Hematopoietic multipotent progenitor cell treated with erythropoietin and hydrocortisone succinate and interleukin-3 and kit ligand, for 6 days (in vitro differentiated cells): Measurements from ENCODE around the gene PYGB.
A peak's percentile ranks its signal among the peaks of the same experiment; 100 is the strongest.

Experiments
- DNase-seq: peaks from one replicate; pipeline ENCODE4 v3.0.0-alpha.2; 2015

PYGB gene

GRCh38 chr20:25247956-25248785, at the start of gene PYGB:
TSS of gene PYGB (plus strand) at chr20:25248085. CDS start at chr20:25248179, 94 bp downstream.
- DNase-seq, result peak; percentile 78

- no peak for DNase-seq
These were observed 49.1 kb upstream of the PYGB start for GRCh38 chr20:25198663-25199383.

- no peak for DNase-seq
These were observed 48.2 kb upstream of the PYGB start for GRCh38 chr20:25199473-25200260.

- no peak for DNase-seq
These were observed 44.8 kb upstream of the PYGB start for GRCh38 chr20:25203089-25203488.

GRCh38 chr20:25203871-25204320, 44.0 kb upstream of the PYGB start:
- DNase-seq, result no peak

GRCh38 chr20:25204550-25205276, 43.2 kb upstream of the PYGB start:
- no peak for DNase-seq

- no peak for DNase-seq
These were observed 42.4 kb upstream of the PYGB start for GRCh38 chr20:25205277-25206062.

- no peak for DNase-seq
These were observed 41.9 kb upstream of the PYGB start for GRCh38 chr20:25206063-25206403.

- no peak for DNase-seq
These were observed 41.3 kb upstream of the PYGB start for GRCh38 chr20:25206548-25206947.

- no peak for DNase-seq
These were observed 40.5 kb upstream of the PYGB start for GRCh38 chr20:25207149-25207959.

- DNase-seq, result no peak
These were observed 39.8 kb upstream of the PYGB start for GRCh38 chr20:25207960-25208534.

- DNase-seq, result no peak
These were observed 38.5 kb upstream of the PYGB start for GRCh38 chr20:25209400-25209799.

- no peak for DNase-seq
These were observed 38.0 kb upstream of the PYGB start for GRCh38 chr20:25209911-25210310.

GRCh38 chr20:25211273-25211672, 36.6 kb upstream of the PYGB start:
- no peak for DNase-seq

GRCh38 chr20:25212242-25212641, 35.6 kb upstream of the PYGB start:
- no peak for DNase-seq

GRCh38 chr20:25213566-25214425, 34.1 kb upstream of the PYGB start:
- DNase-seq, result no peak

GRCh38 chr20:25214426-25214790, 33.5 kb upstream of the PYGB start:
- DNase-seq, result no peak

GRCh38 chr20:25214819-25215218, 33.1 kb upstream of the PYGB start:
- DNase-seq, result no peak

GRCh38 chr20:25215521-25215920, 32.4 kb upstream of the PYGB start:
- DNase-seq, result no peak
